B cell (primary cell): ENCODE measurements around the gene MLLT6.

ENCODE experiments used
- EZH2 ChIP-seq: IDR thresholded peaks from 2 replicates; pipeline ENCODE4 v1.6.1; 2012; ENCODE audit warnings: borderline replicate concordance, low read depth, mild to moderate bottlenecking, moderate library complexity, low read length; ENCODE audit not compliant: insufficient read depth, poor library complexity, severe bottlenecking
- TF ChIP-seq, protein P1 (sequence below): fragments of 200-600 bp; IDR thresholded peaks from one replicate; pipeline ENCODE4 v1.8.0; 2022; ENCODE audit warnings: antibody characterized with exemption, mild to moderate bottlenecking

DNA sequence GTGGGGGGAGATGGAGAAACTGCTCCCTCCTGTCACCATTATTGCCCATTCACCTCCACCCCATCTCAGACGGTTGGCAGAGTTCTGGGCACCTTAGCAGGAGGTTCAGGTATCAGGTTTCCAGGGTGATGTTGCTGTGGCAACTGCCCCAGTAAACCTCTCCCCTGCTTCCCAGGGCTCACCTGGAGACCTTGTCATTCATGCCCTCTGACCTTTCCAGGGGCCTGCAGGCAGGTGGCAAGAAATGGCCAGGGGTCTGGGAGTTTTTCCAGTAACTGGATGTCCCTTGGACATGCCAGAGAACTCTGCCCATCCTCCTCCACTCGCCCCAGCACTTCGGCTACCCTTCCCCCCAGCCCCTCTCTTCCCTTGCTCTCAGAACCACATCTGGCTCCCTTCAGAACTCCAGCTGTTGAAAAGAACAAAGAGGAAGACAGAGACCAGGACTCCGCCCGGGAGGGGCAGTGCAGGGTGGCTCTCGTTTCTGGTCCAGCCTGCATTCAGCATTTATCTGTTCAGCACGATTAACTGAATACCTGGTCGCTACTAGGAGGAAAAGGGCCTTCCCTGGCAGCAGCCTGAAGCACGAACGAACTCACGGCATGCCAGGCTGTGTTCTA is 8.5 kb downstream of the MLLT6 start:
- TF ChIP-seq, protein P1, sequence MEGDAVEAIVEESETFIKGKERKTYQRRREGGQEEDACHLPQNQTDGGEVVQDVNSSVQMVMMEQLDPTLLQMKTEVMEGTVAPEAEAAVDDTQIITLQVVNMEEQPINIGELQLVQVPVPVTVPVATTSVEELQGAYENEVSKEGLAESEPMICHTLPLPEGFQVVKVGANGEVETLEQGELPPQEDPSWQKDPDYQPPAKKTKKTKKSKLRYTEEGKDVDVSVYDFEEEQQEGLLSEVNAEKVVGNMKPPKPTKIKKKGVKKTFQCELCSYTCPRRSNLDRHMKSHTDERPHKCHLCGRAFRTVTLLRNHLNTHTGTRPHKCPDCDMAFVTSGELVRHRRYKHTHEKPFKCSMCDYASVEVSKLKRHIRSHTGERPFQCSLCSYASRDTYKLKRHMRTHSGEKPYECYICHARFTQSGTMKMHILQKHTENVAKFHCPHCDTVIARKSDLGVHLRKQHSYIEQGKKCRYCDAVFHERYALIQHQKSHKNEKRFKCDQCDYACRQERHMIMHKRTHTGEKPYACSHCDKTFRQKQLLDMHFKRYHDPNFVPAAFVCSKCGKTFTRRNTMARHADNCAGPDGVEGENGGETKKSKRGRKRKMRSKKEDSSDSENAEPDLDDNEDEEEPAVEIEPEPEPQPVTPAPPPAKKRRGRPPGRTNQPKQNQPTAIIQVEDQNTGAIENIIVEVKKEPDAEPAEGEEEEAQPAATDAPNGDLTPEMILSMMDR, result no peak
- TF ChIP-seq EZH2, result no peak
